H1 (cell line): ENCODE measurements around the gene RILP. TPM values are rescaled to one million over a fixed set of nuclear protein-coding genes. Genes with fewer than 3 reads are reported as not detected.

Experiments
- CTCF ChIA-PET: fragments of 300-600 bp; sonication (Branson Sonifier 250); formaldehyde crosslinking; loops from one replicate; lab custom pipeline; 2021; ENCODE audit not compliant: partially characterized antibody; lab: Charles Lee
- POLR2A ChIA-PET: fragments of 300-600 bp; sonication (Branson Sonifier 250); formaldehyde crosslinking; loops from one replicate; lab custom pipeline; 2021; ENCODE audit warnings: inconsistent platforms; ENCODE audit not compliant: partially characterized antibody; lab: Charles Lee
- DNase-seq, 2 experiments: peaks; one replicate each; pipeline versions ENCODE4 v3.0.0 to v3.0.0-alpha.2; 2010 to 2022; ENCODE audit warnings: low spot score in 2 of 2, low read depth in 1 of 2, mixed read lengths in 1 of 2
- FAIRE-seq: peaks from 2 replicates; lab custom pipeline; 2011; peaks lifted over from hg19 to GRCh38; lab: Jason Lieb, UNC
- H2AFZ ChIP-seq: 2 replicates; pipeline ENCODE4 v1.8.1; 2012; ENCODE audit warnings: low read length, inconsistent platforms
- H2AK5ac ChIP-seq: 2 replicates; pipeline ENCODE4 v1.6.1; 2013; ENCODE audit warnings: low read depth, low read length
- H2BK120ac ChIP-seq: replicated peaks from 2 replicates; pipeline ENCODE3; 2013; ENCODE audit warnings: low read depth, low read length, inconsistent platforms
- H2BK12ac ChIP-seq: 2 replicates; pipeline ENCODE4 v1.6.1; 2013; ENCODE audit warnings: low read depth, low read length
- H2BK15ac ChIP-seq: 2 replicates; pipeline ENCODE4 v1.6.1; 2013; ENCODE audit warnings: low read length
- H2BK20ac ChIP-seq: 2 replicates; pipeline ENCODE4 v1.6.1; 2013; ENCODE audit warnings: low read length
- H2BK5ac ChIP-seq: 2 replicates; pipeline ENCODE4 v1.6.1; 2013; ENCODE audit warnings: low read depth, low read length
- H3K14ac ChIP-seq: 2 replicates; pipeline ENCODE4 v1.6.1; 2013; ENCODE audit warnings: inconsistent platforms; ENCODE audit not compliant: insufficient read length
- H3K18ac ChIP-seq: 2 replicates; pipeline ENCODE4 v1.6.1; 2013; ENCODE audit warnings: low read length; ENCODE audit errors: extremely low read depth
- H3K23ac ChIP-seq: 2 replicates; pipeline ENCODE4 v1.6.1; 2013; ENCODE audit warnings: inconsistent platforms; ENCODE audit not compliant: insufficient read length
- H3K23me2 ChIP-seq: 2 replicates; pipeline ENCODE4 v1.6.1; 2013; ENCODE audit warnings: low read depth, low read length
- H3K27ac ChIP-seq: 2 replicates; pipeline ENCODE4 v1.6.1; 2011; ENCODE audit warnings: low read depth, low read length, inconsistent platforms
- H3K27me3 ChIP-seq, 4 experiments: replicated peaks in 1 of 4; 1 replicate in 1 of 4; 2 replicates in 3 of 4; pipeline versions ENCODE4 v1.6.1 to v1.8.1; 2011 to 2013; ENCODE audit warnings: low read length in 3 of 4, mild to moderate bottlenecking in 3 of 4, inconsistent platforms in 2 of 4, mixed read lengths in 2 of 4, moderate library complexity in 1 of 4; ENCODE audit not compliant: control insufficient read depth in 3 of 4, insufficient read depth in 3 of 4; ENCODE audit errors: extremely low read depth in 1 of 4
- H3K36me3 ChIP-seq, 4 experiments: 2 replicates each; pipeline versions ENCODE4 v1.6.1 to v1.8.1; 2011 to 2013; ENCODE audit warnings: mild to moderate bottlenecking in 4 of 4, low read length in 3 of 4, moderate library complexity in 2 of 4, control low read depth in 1 of 4, inconsistent platforms in 1 of 4; ENCODE audit not compliant: insufficient read depth in 4 of 4, control insufficient read depth in 2 of 4
- H3K4ac ChIP-seq: replicated peaks from 2 replicates; pipeline ENCODE3; 2013; ENCODE audit warnings: low read length, low read depth, mixed read lengths, inconsistent platforms; ENCODE audit not compliant: insufficient read length
- H3K4me1 ChIP-seq, 4 experiments: replicated peaks in 1 of 4; 1 replicate in 1 of 4; 2 replicates in 3 of 4; pipeline versions ENCODE4 v1.6.1 to v1.8.1; 2011 to 2013; ENCODE audit warnings: low read length in 3 of 4, inconsistent platforms in 2 of 4, mixed read lengths in 1 of 4; ENCODE audit not compliant: insufficient read depth in 4 of 4, control insufficient read depth in 3 of 4
- H3K4me2 ChIP-seq, 2 experiments: 2 replicates each; pipeline versions ENCODE4 v1.6.1 to v1.8.1; 2011 to 2013; ENCODE audit warnings: low read depth in 2 of 2, low read length in 2 of 2, control low read depth in 1 of 2, inconsistent platforms in 1 of 2, mild to moderate bottlenecking in 1 of 2; ENCODE audit not compliant: insufficient read depth in 1 of 2
- H3K4me3 ChIP-seq, 4 experiments: fragments of 200-600, 300-600 bp in 1 of 4; sonication (generic), shearing (Covaris generic), sonication (Bioruptor Twin) in 1 of 4; 2 replicates each; pipeline versions ENCODE4 v1.5.1 to v1.8.1; 2011 to 2016; ENCODE audit warnings: low read length in 4 of 4, low read depth in 3 of 4, control low read depth in 2 of 4, inconsistent platforms in 2 of 4, mild to moderate bottlenecking in 2 of 4, mixed read lengths in 1 of 4, moderate library complexity in 1 of 4; ENCODE audit not compliant: insufficient read depth in 2 of 4; ENCODE audit errors: extremely low read depth in 1 of 4
- H3K56ac ChIP-seq: replicated peaks from 2 replicates; pipeline ENCODE3; 2013; ENCODE audit warnings: low read depth, mild to moderate bottlenecking, mixed read lengths, low read length, inconsistent platforms; ENCODE audit not compliant: insufficient read length
- H3K79me1 ChIP-seq: 2 replicates; pipeline ENCODE4 v1.6.1; 2013; ENCODE audit warnings: low read depth, low read length, control low read depth
- H3K79me2 ChIP-seq, 2 experiments: 2 replicates each; pipeline versions ENCODE4 v1.6.1 to v1.8.1; 2012 to 2013; ENCODE audit warnings: low read length in 2 of 2, mild to moderate bottlenecking in 2 of 2, inconsistent platforms in 1 of 2; ENCODE audit not compliant: insufficient read depth in 2 of 2, control insufficient read depth in 1 of 2
- H3K9ac ChIP-seq, 4 experiments: replicated peaks in 1 of 4; 1 replicate in 1 of 4; 2 replicates in 3 of 4; pipeline versions ENCODE4 v1.6.1 to v1.8.1; 2011 to 2013; ENCODE audit warnings: low read depth in 3 of 4, low read length in 3 of 4, control low read depth in 2 of 4, mild to moderate bottlenecking in 2 of 4, moderate library complexity in 2 of 4, inconsistent platforms in 1 of 4; ENCODE audit errors: extremely low read depth in 1 of 4
- H3K9me3 ChIP-seq, 2 experiments: 2 replicates each; pipeline versions ENCODE4 v1.6.1 to v1.8.1; 2012 to 2013; ENCODE audit warnings: mild to moderate bottlenecking in 2 of 2, moderate library complexity in 2 of 2, control low read depth in 1 of 2, inconsistent platforms in 1 of 2, low read depth in 1 of 2, low read length in 1 of 2, mixed read lengths in 1 of 2; ENCODE audit not compliant: insufficient read depth in 2 of 2
- H4K20me1 ChIP-seq, 2 experiments: replicated peaks in 1 of 2; 2 replicates each; pipeline versions ENCODE3 to v1.8.1; 2011 to 2013; ENCODE audit warnings: inconsistent platforms in 2 of 2, low read length in 2 of 2, mild to moderate bottlenecking in 1 of 2; ENCODE audit not compliant: insufficient read depth in 2 of 2, control insufficient read depth in 1 of 2
- H4K5ac ChIP-seq: 2 replicates; pipeline ENCODE4 v1.6.1; 2013; ENCODE audit warnings: low read length, low read depth, mixed read lengths, inconsistent platforms; ENCODE audit not compliant: insufficient read length
- H4K8ac ChIP-seq: 2 replicates; pipeline ENCODE4 v1.8.0; 2013; ENCODE audit warnings: mild to moderate bottlenecking, moderate library complexity, low read length, inconsistent platforms; ENCODE audit not compliant: insufficient read depth; ENCODE audit errors: extremely low read depth
- H4K91ac ChIP-seq: replicated peaks from 2 replicates; pipeline ENCODE3; 2013; ENCODE audit warnings: low read length, mixed read lengths, inconsistent platforms; ENCODE audit not compliant: insufficient read length
- ASH2L ChIP-seq: fragments of 200-600, 300-600 bp; sonication (generic); IDR thresholded peaks from one replicate; pipeline ENCODE4 v1.7.1; 2017; ENCODE audit warnings: low read length
- CBX8 ChIP-seq: fragments of 300-800, 300-1000 bp; sonication (generic); IDR thresholded peaks from 2 replicates; pipeline ENCODE4 v1.7.1; 2016; ENCODE audit warnings: low read depth, low read length, borderline replicate concordance
- EP300 ChIP-seq, 2 experiments: IDR thresholded peaks; 1 replicate in 1 of 2; 2 replicates in 1 of 2; pipeline ENCODE4 v1.6.1; 2011 to 2012; ENCODE audit warnings: low read depth in 2 of 2, low read length in 2 of 2, mild to moderate bottlenecking in 2 of 2, borderline replicate concordance in 1 of 2, inconsistent platforms in 1 of 2, moderate library complexity in 1 of 2
- EZH2 ChIP-seq: fragments of 200-600 bp; sonication (generic); IDR thresholded peaks from 2 replicates; pipeline ENCODE4 v1.7.1; 2012; ENCODE audit warnings: low read depth, mild to moderate bottlenecking, moderate library complexity, low read length, inconsistent platforms; ENCODE audit not compliant: severe bottlenecking
- FOSL1 ChIP-seq: IDR thresholded peaks from 2 replicates; pipeline ENCODE4 v1.6.1; 2011; ENCODE audit warnings: mild to moderate bottlenecking, low read depth, low read length, moderate library complexity; ENCODE audit not compliant: insufficient read depth
- GABPA ChIP-seq: IDR thresholded peaks from 2 replicates; pipeline ENCODE4 v1.6.1; 2011; ENCODE audit warnings: mild to moderate bottlenecking, low read length, moderate library complexity, borderline replicate concordance; ENCODE audit not compliant: insufficient read depth
- JUN ChIP-seq: IDR thresholded peaks from 2 replicates; pipeline ENCODE4 v1.6.1; 2011; ENCODE audit warnings: low read depth, mild to moderate bottlenecking, improper control_type of control experiment, low read length
- KDM5A ChIP-seq: fragments of 200-600 bp; IDR thresholded peaks from 2 replicates; pipeline ENCODE4 v1.7.1; 2012; ENCODE audit warnings: mild to moderate bottlenecking, low read length, inconsistent platforms, mixed read lengths
- PHF8 ChIP-seq: fragments of 200-600 bp; sonication (generic); conservative IDR thresholded peaks from 2 replicates; pipeline ENCODE4 v1.7.1; 2012; ENCODE audit warnings: low read depth, mild to moderate bottlenecking, inconsistent platforms, low read length, moderate library complexity
- POLR2AphosphoS5 ChIP-seq: IDR thresholded peaks from 2 replicates; pipeline ENCODE4 v1.6.1; 2011; ENCODE audit warnings: low read depth, low read length
- RNF2 ChIP-seq: fragments of 200-900, 300-1000 bp; sonication (generic); IDR thresholded peaks from 2 replicates; pipeline ENCODE4 v1.7.1; 2016; ENCODE audit warnings: borderline replicate concordance, low read depth, mild to moderate bottlenecking, antibody characterized with exemption, low read length; ENCODE audit not compliant: poor library complexity, severe bottlenecking; ENCODE audit errors: missing control alignments
- TAF1 ChIP-seq: IDR thresholded peaks from 2 replicates; pipeline ENCODE4 v1.6.1; 2011; ENCODE audit warnings: mild to moderate bottlenecking, low read depth, low read length
- TBP ChIP-seq: IDR thresholded peaks from 2 replicates; pipeline ENCODE4 v1.6.1; 2011; ENCODE audit warnings: low read depth, low read length, improper control_type of control experiment
- WGBS, 2 experiments: shearing (Covaris generic) in 1 of 2; methylation state at CpG; one replicate each; pipeline versions ENCODE4 v1.1.6 to v1.1.7; 2013 to 2015; ENCODE audit warnings: low lambda C conversion rate in 2 of 2, mixed read lengths in 2 of 2, inconsistent platforms in 1 of 2, low coverage in 1 of 2, missing lambda C conversion rate in 1 of 2; ENCODE audit not compliant: insufficient replicate concordance in 2 of 2, insufficient coverage in 1 of 2, insufficient read length in 1 of 2; ENCODE audit errors: extremely low coverage in 1 of 2, missing lambda C conversion rate in 1 of 2; 5-methylcytosine and 5-hydroxymethylcytosine counted together
- polyA plus RNA-seq, 7 experiments: library from polyadenylated mRNA; depleted of rRNA in 3 of 7; stranded (reverse) in 5 of 7; unstranded in 2 of 7; fragments of >200 nt in 5 of 7; fragments of 200-250 nt in 2 of 7; gene quantifications; 1 replicate in 5 of 7; 2 replicates in 1 of 7; 4 replicates in 1 of 7; pipeline versions ENCODE4 v1.2.1 to v1.2.3, GENCODE V29; 2011 to 2013; ENCODE audit warnings: missing spikeins in 2 of 7, mixed read lengths in 2 of 7
- total RNA-seq: library from RNA; stranded (reverse); fragmentation: NEBNext Ultra II Directional; extraction: Animal tissue kit (Norgen Biotek cat#: 25700); gene quantifications from 2 replicates; pipeline ENCODE4 v1.2.1, GENCODE V29; 2021

The RILP gene
- total and polyA plus RNA-seq, 2 of the 8 experiments (the other 6 are each of a cell fraction or from before 2014, with no cell fraction given), result 6.8 to 7.2 TPM

GRCh38 chr17:1625581-1625980 lies 24.1 kb downstream of the RILP start:
- Histone ChIP-seq H3K27me3 (peaks cover 0 to 13% (median 5%) of the 10 kb centered on the region in 4 experiments; a peak in 5 of 7 replicates), H3K9me3 (no peaks in the 10 kb centered on the region), H2BK15ac (peak overlapping the region; percentile 81; the same call in 1 of the 2 replicates), H3K14ac (no peak overlapping the region), H3K56ac (no peak overlapping the region), H3K18ac (no peak overlapping the region), H3K36me3 (no peaks in the 10 kb centered on the region), H4K91ac (no peak overlapping the region), H3K27ac (no peak overlapping the region), H4K8ac (no peak overlapping the region), H2BK5ac (no peak overlapping the region; the same call in 1 of the 2 replicates), H2BK20ac (no peak overlapping the region), H4K5ac (no peak overlapping the region), H3K79me2 (no peaks in the 10 kb centered on the region), H3K4me2 (no peak overlapping the region), H3K4me3 (no peak overlapping the region), H4K20me1 (peaks cover 0 to 4% of the 10 kb centered on the region in 2 experiments), H2AK5ac (no peak overlapping the region), H3K79me1 (no peaks in the 10 kb centered on the region), H3K4me1 (peaks cover 0 to 11% (median 5%) of the 10 kb centered on the region in 4 experiments; a peak in 6 of 7 replicates), H2BK120ac (no peak overlapping the region), H3K23me2 (peaks cover 14% of the 10 kb centered on the region), H3K23ac (no peak overlapping the region), H3K4ac (no peak overlapping the region), H2BK12ac (no peak overlapping the region), H3K9ac (no peak overlapping the region), H2AFZ (no peak overlapping the region)
- no peak for DNase-seq
- FAIRE-seq, result no peak
- CTCF ChIA-PET, result interaction anchor here (1.0 to 14.5 kb wide), 8 partner anchors 10 to 92 kb away, joined by 3 to 146 read pairs (median 4); no protein-coding TSS in a partner anchor
- POLR2A ChIA-PET, result interaction anchor here (0.7 to 1.4 kb wide), 6 partner anchors 9 to 205 kb away, joined by 3 to 9 read pairs (median 3); partner anchors contain the start of gene INPP5K
- 93% methylated on average over 6 of the region's 6 CpGs; no CpG with 5 or more reads in 1 of the 2 experiments for WGBS, 2 experiments
- TF ChIP-seq JUN (no peak), FOSL1 (no peak), KDM5A (no peak), ASH2L (no peak), GABPA (no peak), TAF1 (no peak), EZH2 (no peak), RNF2 (no peak), PHF8 (no peak), TBP (no peak), POLR2AphosphoS5 (no peak), EP300 (IDR thresholded peaks at IDR 0.05; ENCODE audit: borderline replicate concordance in 1 of 2, low read depth in 2 of 2, low read length in 2 of 2) (no peak), CBX8 (no peak)
